T-helper 2 cell treated with Interferon-gamma antibody and Interleukin-4, amounts not matched to agents 100 ng/mL and 5 ng/mL, for 36 hours (primary cell): ENCODE measurements around the gene MSI2. TPM values are rescaled to one million over a fixed set of nuclear protein-coding genes. Genes with fewer than 3 reads are reported as not detected.

Experiments used
- intact Hi-C: fragments of 100-400 bp; cut with micrococcal nuclease; formaldehyde crosslinking; loops from one replicate; pipeline ENCODE4 v1.15.1; 2023
- total RNA-seq: library from RNA; stranded (reverse); gene quantifications from 2 replicates; pipeline ENCODE4 v1.2.3, GENCODE V29; 2022

MSI2 gene
- total RNA-seq, 1 donor from 2014 or later = 140 TPM

- intact Hi-C loops = no loop called here
These were observed 435.6 kb downstream of the MSI2 start for GRCh38 chr17:57691939-57692338.

DNA sequence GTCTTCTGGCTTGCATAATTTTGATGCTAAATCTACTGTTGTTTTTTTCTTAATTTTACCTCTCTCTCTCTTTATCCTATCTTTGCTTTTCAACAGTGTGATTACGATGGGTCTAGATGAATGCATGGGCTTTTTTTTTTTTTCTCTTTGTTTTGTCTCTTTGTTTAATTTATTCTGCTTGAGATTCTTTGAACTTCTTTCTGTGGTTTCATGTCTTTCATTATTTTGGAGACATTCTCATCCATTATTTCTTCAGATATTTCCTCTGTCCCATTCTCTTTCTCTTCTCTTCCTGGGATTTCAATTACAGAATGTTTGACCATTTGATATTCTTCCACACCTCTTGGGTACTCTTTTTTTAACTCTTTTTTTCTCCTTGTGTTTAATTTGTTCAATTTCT is 436.4 kb downstream of the MSI2 start:
- intact Hi-C loops = no loop called here

- intact Hi-C loops = no loop called here
These were observed 437.7 kb downstream of the MSI2 start for GRCh38 chr17:57694051-57694450.

- intact Hi-C loops = no loop called here
These were observed 439.7 kb downstream of the MSI2 start for GRCh38 chr17:57696050-57696449.

GRCh38 chr17:57697197-57697596 is 440.9 kb downstream of the MSI2 start:
- intact Hi-C loops = no loop called here

DNA sequence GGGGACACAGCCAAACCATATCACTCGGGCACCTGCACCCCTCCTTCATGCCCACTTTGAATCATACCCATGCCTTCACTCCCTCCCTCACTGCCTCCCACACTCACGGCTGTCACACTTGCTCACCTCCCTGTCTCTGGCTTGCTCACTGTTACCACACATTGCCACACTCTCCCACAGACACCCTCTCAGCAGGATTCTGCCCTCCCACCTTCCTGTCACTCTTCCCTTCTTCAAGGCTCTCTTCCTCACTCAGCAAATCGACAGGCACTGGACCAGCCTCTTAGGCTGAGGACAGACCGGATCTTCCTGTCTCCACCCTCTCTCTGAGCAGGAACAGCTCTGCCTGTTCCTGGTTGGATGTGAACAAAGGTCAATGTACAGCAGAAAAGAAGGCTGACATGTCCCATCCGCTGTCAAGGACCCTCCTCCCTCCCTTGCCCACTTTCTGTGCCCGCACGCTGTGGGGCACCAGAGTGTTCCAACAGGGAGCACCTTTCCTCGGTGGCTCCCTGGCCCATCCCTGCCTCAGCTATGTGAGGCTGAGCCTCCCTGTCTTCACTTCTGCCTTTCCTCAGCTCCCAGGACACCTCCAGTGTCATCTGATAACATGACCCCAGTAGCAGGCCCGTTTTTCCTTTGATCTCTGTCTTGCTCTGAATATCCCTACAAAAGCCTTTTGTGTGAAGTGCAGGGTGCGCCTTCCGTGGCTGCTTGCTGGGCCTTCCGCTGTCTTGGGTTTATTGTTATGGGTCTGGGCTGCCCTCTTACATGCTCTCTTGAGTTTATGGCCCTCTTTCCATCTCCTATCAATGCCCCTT is 441.8 kb downstream of the MSI2 start:
- intact Hi-C loops = no loop called here

- intact Hi-C loops = no loop called here
These were observed 443.5 kb downstream of the MSI2 start for GRCh38 chr17:57699751-57700219.

- intact Hi-C loops = no loop called here
These were observed 444.8 kb downstream of the MSI2 start for GRCh38 chr17:57701124-57701523.

- intact Hi-C loops = no loop called here
These were observed 446.9 kb downstream of the MSI2 start for GRCh38 chr17:57703273-57703672.

DNA sequence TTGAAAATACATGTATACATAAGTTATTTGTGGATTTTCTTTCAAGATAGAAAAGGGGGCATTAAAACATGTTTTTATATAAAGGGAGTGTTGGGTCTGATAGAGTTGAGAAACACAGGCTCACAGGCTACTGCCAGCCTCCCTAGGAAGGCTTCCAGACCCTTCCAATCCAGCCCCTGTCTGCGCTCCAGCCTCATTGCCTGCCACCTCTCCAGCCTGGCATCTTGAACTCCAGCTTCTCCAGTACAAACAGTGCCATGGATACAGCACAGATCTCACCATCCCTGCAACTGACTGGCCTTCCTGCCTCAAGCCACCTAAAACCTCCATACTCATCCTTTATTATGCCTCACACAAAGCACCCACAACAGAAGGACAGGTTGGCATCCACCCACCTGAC is 448.1 kb downstream of the MSI2 start:
- intact Hi-C loops = no loop called here

- intact Hi-C loops = no loop called here
These were observed 449.8 kb downstream of the MSI2 start for GRCh38 chr17:57705921-57706695.

DNA sequence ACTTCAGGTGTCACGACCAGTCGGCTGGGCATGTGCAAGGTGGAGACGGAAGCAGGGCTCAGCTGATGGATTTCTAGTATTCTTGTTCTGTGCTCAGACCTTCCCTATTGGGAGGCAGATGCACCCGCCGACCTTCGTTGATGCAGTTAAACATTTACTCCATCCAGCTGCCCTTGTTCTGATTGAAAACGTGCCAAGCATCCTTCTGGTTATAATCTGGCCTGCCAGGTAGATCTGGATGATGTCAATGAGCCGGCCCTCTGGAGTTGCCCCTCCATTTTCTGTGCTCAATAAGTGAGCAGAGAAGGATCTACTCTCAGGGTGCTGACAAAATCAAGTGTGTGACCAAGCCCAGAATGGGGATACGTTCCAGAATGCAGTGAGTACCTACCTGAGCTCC is 450.4 kb downstream of the MSI2 start:
- intact Hi-C loops = no loop called here

- intact Hi-C loops = no loop called here
These were observed 451.6 kb downstream of the MSI2 start for GRCh38 chr17:57707892-57708291.

DNA sequence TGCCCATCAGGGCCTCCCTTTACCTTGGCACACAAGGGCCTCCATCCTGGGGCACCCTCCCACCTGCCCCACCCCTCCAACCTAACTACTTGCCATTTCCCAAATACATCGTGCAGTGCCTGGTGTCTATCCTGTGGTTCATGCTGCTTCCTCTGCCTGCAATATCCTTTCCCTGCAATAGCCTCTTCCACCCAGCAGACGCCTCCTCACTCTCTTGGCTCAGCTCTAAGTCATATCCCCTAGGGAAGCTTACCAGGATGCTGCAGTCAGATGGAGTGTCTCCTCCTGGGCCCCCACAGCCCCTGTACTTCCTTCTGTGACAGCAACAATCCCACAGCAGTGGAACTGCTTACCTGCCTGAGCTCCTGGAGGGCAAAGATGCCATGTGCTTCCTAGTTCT is 452.1 kb downstream of the MSI2 start:
- intact Hi-C loops = no loop called here

DNA sequence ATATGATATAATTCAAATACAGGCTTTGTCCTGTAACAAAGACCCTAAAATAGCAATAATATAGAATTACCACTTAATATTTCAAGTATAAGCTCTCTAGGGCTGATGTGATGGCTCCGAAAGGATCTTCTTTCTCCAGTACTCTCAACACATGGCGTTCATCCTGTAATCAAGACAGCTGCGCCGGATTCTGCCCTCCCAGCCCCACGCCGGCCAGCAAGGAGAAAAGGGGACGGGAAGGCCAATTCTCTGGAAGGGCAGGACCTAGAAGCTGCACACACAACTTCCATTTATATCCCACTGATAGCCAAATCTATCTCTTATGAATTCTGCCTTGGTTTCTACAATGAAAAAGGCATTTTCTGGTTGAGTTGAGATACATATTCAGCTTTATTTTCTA is 456.8 kb downstream of the MSI2 start:
- intact Hi-C loops = no loop called here

DNA sequence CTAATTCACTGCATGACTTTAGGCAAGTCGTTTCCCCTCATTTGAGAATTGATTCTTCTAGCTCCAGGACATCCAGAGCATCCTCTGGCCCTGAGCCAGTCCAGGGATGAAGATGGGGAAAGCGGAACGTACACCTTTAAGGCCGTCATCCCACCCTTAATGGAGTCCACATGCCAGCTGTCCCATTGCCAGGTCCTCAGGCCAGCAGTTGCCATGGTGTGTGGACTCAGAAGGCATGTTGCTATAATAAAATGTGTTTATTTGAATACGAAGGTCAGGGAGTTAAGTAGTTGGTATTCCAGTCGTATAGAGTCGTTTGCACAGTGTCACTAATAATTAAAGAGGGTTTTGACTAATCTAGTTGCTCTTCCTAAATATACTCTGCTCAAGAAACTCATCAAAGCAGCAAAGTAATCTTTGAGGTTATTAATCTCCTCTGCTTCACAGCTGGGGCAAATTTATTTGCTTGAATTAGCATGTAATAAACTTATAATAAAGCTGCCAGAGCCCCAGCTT is 458.4 kb downstream of the MSI2 start:
- intact Hi-C loops = no loop called here

GRCh38 chr17:57715981-57716380 is 459.7 kb downstream of the MSI2 start:
- intact Hi-C loops = no loop called here

GRCh38 chr17:57718878-57719277 is 462.6 kb downstream of the MSI2 start:
- intact Hi-C loops = no loop called here

GRCh38 chr17:57720386-57721035 is 464.2 kb downstream of the MSI2 start:
- intact Hi-C loops = no loop called here

DNA sequence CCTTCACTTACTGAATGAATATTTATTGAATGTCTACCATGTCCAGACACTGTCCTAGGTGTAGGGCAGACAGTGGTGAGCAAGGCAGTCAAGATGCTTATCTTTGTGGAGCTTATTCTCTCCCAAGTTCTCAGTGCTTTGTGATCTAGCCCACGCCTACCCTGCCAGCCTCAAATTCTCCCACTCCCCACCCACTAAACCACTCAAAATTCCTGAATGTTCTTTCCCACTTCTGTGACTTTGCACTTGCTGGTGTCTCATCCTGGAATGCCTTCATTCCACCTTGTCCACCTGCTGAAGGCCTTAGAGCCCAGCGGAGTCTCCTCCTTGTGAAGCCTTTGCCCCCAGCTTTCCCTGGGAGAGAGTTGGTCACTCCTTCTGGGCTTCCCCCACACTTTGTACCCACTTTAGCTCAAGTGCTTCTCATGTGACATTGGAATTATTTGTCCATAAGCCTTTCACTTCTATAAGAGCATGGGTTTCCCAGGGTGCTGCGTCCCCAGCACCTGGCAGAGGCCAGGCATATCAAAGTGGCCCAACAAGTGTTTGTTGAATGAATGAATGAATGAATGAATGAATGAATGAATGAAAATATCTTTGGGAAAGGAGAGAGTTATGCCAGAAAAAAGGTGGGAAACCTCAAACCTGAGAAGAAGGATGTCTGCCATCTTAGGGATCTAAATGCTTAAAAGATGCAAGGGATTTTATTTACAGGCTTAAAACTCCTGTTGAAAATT is 465.8 kb downstream of the MSI2 start:
- intact Hi-C loops = no loop called here

- intact Hi-C loops = no loop called here
These were observed 466.4 kb downstream of the MSI2 start for GRCh38 chr17:57722704-57723043.
